Raji (cell line): ENCODE results near the gene PCMT1.

Source experiments
- POLR2A ChIP-seq: IDR thresholded peaks from 2 replicates; pipeline ENCODE4 v1.6.1; 2011; ENCODE audit warnings: low read depth, low read length, control low read depth; ENCODE audit not compliant: insufficient read depth

PCMT1 gene

GRCh38 chr6:149733089-149733720 lies 16.3 kb upstream of the PCMT1 start:
- TF ChIP-seq POLR2A = no peak

DNA sequence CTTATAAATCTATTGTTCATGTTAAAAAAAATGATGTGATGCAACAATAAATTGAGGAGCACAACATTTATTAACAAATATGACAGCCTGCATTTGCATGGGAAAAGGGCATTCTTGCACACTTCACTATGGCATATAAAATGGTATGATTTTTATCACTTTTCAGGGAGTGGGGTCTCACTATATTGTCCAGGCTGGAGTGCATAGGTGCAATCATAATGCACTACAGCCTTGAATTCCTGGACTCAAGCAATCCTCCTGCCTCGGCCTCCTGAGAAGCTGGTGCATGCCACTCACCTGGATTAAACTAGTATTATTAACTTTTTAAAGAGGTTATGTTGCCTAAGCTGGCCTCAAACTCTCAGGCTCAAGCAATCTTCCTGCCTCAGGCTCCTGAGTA lies 14.6 kb upstream of the PCMT1 start:
- no peak for TF ChIP-seq POLR2A

GRCh38 chr6:149746147-149746946 lies 3.2 kb upstream of the PCMT1 start, which contains the start of gene NUP43:
Gene NUP43 (minus strand): TSS chr6:149746529. CDS start chr6:149746495, 34 bp downstream.
- TF ChIP-seq POLR2A = peak; percentile 90

GRCh38 chr6:149750136-149750609 lies 632 bp downstream of the PCMT1 start:
- TF ChIP-seq POLR2A = no peak

DNA sequence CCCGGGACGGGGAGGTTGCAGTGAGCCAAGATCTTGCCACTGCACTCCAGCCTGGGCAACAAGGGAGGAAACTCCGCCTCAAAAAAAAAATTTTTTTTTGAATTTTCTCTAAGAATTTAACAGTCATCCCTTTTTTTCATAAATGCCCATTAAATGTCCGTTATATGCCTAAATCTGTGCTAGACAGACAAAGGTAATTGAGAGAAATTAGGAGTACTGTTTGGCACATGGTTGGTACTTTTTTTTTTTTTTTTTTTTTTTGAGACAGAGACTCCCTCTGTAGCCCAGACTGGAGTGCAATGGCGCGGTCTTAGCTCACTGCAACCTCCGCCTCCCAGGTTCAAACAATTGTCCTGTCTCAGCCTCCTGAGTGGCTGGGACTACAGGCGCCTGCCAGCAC lies 1.7 kb downstream of the PCMT1 start:
- TF ChIP-seq POLR2A = no peak

- TF ChIP-seq POLR2A = no peak
Observed at GRCh38 chr6:149752600-149753373, 3.2 kb downstream of the PCMT1 start.

- no peak for TF ChIP-seq POLR2A
Observed at GRCh38 chr6:149754548-149754947, 5.0 kb downstream of the PCMT1 start.

DNA sequence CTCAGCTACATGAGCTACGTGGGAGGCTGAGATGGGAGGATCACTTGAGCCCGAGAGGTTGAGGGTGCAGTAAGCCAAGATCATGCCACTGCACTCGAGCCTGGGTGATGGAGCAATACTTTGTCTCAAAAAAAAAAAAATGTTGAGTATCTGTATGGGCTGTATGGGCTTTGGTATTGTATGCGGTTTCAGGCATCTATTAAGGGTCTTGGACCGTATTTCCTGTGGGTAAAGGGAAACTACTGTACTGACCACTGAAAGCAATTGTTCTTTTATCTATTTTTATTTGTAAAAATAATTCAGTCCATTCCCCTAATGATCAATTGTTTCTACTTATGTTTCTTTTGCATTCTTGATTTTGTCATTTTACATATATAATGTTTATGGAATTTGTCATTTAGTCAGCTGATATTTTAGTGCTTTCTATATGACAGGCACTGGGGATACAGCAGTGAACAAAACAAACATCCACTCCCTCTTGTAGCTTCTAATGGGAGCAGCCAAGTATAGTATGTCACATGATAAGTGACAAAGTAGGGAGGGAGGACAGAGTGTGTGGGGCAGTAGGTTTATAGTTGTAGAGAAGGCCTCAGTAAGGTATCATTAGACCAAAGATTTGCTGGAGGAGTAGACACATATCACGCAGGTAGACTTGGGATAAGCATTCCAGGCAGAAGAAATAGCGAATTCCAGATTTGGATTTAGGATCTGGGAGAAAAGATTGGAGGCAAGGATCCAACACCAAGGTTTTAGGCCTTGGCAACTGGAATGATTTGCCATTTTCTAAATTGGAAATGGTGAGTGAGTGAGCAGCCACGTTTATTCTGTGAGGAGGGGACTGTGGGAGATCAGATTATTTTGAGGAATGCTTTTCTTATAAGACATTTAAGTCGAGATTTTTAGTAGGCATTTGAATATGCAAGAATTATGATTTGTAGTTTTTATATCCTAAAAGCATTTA lies 6.0 kb downstream of the PCMT1 start:
- no peak for TF ChIP-seq POLR2A

DNA sequence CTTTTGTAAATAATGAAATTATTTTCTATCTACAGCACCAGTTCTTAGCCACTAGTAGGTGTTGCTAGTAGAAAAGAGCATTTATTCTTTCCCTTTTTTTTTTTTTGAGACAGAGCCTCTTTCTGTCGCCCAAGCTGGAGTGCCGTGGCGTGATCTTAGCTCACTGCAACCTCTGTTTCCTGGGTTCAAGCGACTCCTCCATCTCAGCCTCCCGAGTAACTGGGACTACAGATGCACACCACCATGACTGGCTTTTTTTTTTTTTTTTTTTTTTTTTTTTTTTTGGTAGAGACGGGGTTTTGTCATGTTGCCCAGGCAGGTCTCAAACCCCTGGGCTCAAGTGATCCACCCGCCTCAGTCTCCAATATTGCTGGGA lies 6.7 kb downstream of the PCMT1 start:
- no peak for TF ChIP-seq POLR2A

DNA sequence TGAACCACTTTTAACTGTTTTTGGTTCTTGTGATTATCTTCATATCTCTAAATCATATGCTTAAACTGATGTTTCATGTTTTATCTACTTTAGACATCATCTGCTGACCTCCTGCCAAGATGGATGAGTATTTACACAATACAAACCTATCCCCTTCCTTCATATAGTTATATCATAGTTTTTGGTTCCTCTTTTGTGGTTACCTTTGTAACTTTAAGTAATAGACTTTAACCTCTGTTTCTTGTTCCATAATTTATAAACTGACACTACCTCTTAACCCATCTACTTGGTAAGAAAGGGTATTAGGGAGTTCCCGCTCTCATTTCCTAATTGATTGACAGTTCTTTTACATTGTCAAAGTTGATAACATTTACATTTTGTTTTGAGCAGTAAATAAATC lies 11.9 kb downstream of the PCMT1 start:
- TF ChIP-seq POLR2A = no peak

DNA sequence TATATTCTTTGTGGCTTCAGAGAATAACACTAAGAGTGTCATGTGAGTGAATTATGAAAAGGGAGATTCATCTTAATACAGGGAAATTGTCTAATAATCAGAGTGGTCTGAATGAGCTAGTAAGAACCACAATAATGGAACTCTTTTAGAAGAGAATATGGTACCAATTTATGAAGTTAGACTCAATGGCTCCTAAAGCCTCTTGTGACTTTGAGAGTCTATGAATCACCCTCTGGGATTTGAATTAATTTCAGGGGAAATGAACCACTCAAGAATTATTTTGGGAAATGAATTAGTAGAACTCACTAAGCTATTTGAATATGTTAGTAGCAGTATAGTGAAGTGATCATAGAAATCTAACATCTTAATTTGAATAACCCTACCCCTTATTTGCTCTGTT lies 14.3 kb downstream of the PCMT1 start:
- TF ChIP-seq POLR2A = no peak

DNA sequence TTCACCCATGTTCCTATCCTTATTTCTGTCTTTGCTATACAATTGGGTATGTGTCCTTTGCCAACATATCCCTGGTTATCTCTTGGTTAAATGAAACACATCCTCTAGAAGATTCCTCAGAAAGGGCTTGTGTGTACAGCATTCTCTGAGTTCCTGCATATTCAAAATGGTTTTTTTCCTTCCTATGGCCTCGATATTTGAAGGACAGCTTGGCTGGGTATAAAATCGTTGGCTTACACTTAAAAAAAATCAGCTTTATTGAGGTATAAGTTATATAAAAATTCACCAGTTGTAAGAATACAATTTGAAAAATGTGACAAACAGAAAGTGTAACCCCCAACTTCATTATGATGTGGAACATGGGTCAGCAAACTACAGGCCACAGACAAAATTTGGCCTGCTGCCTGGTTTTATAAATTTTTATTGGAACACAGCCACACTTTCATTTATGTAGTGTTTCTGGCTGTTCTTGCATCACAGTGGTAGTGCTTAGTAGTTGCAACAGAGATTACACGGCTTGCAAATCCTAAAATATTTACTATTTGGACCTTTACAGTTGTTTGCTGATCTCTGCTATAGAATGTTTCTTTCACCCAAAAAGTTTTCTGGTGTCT lies 16.7 kb downstream of the PCMT1 start:
- TF ChIP-seq POLR2A = no peak

GRCh38 chr6:149769676-149770075 lies 20.1 kb downstream of the PCMT1 start:
- TF ChIP-seq POLR2A = no peak

DNA sequence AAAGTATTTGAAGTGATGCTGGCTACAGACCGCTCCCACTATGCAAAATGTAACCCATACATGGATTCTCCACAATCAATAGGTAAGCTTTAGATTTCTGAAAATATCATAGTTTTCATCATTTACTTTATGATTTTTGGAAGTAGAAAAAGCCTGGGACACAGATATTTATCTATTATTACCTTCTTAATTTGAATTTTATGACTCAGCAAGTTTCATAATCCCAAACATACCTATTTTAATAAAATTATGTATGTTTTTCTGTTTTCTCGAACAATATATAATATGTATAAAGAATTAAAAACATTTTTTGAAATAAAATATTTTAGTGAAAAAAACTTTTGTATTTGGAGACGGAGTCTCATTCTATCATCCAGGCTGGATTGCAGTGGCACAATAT lies 21.6 kb downstream of the PCMT1 start:
- TF ChIP-seq POLR2A = no peak

GRCh38 chr6:149771925-149772324 lies 22.4 kb downstream of the PCMT1 start:
- no peak for TF ChIP-seq POLR2A

DNA sequence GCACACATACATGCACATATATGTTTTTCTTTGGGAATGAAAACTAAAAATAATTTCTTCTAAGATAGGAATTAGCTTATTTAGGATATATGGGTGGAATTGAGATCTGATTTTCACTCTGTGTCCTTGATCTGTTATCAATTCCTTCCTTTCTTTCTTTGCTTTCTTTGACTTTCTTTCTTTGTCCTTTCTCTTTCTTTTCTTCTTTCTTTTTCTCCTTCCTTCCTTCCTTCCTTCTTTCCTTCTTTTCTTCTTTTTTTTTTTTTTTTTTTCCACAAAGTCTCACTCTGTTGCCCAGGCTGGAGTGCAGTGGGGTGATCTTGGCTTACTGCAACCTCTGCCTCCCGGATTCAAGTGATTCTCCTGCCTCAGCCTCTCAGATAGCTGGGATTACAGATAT lies 28.1 kb downstream of the PCMT1 start:
- TF ChIP-seq POLR2A = no peak
